Dermis blood vessel endothelial cell (primary cell): ENCODE data around the gene VWA5A. TPM values are rescaled to one million over a fixed set of nuclear protein-coding genes. Genes with fewer than 3 reads are reported as not detected.

ENCODE experiments used
- DNase-seq: peaks from one replicate; pipeline ENCODE4 v3.0.0; 2010
- total RNA-seq: library from RNA; depleted of rRNA; stranded (reverse); fragments of >200 nt; gene quantifications from 2 replicates; pipeline ENCODE4 v1.2.3, GENCODE V29; 2014

VWA5A gene
- total RNA-seq, 1 donor from 2014 or later: 7.8 TPM

DNA sequence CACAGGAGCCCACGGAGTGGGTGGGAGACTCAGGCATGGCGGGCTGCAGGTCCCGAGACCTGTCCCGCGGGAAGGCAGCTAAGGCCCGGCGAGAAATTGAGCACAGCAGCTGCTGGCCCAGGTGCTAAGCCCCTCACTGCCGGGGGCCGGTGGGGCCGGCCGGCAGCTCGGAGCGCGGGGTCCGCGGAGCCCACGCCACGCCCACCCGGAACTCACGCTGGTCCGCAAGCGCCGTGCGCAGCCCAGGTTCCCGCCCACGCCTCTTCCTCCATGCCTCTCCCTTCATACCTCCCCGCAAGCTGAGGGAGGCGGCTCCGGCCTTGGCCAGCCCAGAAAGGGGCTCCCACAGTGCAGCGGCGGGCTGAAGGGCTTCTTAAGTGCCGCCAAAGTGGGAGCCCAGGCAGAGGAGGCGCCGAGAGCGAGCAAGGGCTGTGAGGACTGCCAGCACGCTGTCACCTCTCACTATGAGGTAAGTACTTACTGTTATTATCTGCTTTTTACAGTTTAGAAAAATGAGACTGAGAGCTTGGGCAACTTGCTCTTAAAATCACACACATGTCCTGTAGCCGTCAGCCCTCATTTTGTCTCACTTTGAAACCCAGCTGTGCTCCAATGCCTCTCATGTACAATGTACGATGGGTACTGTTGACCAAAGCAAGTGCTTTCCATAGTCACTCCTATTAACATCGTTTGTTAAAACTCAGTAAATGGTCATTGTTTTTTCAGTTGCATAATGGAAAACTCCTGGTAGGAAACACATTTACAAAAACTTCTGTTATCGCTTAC is 55.7 kb downstream of the VWA5A start:
- no peak for DNase-seq

DNA sequence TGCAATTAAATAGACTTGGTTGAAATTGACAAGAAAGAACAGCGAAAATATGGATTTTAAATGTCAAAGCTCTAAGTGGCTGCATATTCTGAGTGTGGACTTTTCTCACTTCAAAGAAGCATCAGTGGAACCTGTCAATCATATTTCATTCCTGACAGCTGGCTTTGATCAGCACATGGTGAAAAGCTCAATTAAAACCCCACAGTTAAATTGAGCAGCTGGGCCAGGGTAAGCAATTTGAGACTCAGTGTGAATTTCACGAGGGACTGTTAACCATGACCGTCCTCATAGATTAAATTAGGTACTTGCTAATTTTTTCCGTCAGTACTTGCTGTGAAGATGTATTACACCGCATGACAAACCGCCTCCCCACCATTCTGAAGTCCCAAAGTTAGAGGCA is 56.9 kb downstream of the VWA5A start:
- no peak for DNase-seq

DNA sequence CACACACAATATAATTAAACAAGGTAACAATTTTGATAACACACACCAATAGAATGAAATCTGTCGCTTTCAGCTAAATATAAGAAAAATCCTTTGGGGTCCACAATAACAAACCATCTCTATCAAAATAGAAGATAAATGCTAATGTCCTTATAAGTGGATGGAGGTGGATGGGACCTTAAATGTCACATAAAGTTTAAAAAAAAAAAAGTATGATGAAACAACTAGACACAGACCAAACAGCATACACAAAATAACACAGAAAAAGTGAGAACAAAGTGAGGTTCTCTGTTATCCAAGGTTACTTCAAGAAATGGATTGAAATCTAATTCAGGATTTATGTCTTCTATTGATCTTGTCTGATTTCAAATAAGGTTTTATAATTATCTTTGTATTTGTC is 57.3 kb downstream of the VWA5A start:
- no peak for DNase-seq

DNA sequence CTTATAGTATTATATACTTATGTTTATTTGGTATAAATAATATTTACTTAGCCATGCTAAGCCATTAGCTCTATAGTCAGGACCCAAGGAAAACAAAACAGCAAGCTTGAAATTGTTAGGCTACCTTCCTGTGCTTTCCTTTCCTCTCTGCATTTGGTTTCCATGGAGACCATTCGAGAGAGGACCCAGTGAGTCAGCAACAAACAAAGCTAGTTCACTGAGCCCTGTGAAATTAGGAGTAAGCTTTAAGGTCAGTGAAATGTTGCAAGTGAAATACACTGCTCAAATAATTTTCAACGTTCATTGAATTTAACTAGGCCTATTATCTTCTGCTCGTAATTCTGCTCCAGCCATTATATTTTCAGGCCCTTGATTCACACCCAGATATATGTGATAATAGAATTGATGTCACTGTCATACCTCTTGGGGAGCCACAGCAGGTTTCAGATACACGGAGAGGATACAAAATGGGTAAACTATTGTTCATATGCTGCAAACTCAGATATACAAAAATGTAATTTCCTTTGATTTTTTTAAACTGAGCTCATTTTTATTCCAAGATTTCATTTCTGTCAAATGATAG is 58.8 kb downstream of the VWA5A start:
- peak; percentile 86 for DNase-seq

DNA sequence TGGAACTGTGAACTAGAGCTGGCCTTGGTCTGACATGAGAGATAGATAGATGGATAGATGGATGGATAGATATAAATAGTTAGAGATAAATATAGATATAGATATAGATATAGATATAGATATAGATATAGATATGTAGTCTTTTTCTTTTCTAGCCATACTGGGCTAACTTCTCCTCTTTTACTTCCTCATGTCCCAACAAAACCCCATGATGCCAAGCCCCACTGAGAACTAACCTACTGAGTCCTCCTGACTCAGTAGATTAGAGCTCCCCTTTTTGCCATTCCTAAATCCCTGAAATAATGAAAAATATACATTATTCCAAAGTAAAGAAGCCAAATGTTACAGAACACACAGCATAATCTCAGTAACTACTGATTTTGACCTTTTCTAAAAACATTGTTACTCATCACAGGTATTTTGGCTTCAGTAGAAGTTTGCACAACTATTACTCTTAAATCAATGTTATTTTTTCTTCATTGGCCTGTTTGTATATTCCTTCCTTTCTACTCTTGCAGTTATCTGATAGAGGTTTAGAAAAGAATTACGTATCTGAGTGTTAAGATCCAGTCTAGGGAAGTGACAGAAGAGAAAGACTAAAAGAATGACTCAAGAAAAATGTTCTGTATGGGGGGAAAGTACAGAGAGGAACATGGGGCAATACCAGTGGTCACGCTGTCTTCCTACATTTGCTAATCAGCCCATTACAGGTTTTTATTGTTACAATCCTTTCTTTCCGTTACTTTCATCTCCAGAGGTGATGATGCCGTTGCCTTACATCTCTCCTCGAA is 61.9 kb downstream of the VWA5A start:
- no peak for DNase-seq

DNA sequence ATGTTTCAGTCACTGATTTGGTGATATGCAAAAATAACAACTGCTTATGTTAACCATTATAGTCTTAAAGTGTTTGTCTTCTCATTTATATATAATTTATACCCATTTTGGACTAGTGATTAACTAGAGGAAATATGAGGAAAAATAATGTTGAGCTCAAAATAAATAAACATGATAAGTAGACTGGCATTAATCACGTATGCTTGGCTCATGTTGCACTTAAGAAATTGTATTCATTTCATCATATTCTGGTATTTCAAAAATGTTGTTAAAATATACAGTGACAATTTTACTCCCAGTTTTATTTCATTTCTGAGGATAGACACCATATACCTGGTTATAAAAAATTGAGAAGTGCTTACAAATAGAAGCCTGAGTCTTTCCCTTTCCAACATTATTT is 64.1 kb downstream of the VWA5A start:
- no peak for DNase-seq

DNA sequence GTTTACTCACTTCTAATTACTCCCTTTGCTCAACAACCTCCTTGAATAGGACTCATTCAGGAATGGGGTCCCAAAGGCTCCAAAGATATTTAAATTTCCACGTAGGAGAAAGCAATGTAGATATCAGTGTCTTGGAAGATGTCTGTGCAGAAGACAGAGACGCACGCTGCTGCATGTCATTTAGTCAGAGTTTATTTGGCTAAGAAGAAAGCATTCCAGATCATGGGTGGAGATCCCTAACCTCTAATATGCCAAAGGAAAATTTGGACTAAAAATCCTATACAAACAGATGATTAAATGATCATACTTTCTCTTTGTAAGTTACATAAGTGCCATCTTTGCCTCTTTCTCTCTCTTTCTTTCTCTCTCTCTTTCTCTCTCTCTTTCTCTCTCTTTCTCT is 67.8 kb downstream of the VWA5A start, which contains the start of gene OR10D3:
Gene OR10D3 (plus strand): TSS at position 278 of the 400 bp plus-strand sequence. CDS start 1,925 bp downstream, outside the sequence.
- DNase-seq: no peak

DNA sequence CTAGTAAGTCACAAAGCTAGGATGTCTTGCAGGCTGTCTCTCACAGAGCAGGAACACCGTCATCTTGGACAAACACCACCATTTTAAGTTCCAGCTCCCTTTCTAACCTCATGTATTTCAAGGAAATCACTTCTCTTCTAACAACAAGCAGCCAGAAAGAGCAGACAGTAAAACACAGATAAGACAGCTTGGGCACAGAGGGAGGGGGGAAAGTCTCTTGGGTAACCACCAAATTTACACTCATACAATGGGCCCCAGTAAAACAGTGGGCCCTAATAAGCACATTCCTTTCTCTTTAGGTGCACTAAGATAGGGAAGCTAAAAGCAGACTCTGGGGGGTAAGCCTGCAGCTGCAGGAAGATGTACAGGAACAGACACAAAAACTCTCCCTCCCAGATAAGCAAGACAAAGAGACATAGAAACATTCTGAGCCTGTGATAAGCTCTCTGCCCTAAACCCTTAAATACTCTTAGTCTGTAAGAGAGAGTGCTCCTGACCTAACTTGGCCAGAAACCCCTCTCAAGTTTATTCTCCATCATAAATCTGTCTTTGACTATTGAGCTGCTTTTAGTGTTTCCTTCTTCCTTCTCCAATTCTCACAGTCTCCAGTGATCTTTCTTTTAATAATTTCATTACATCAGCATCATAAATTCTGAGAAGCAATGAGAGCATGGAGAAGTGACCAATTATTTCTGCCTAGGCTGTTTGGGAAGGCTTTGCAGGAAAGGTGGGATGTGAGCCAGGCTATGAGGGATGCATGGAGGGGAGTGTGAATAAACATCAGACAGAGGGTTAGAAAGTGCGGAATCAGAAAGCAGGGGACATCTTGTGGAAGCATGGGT is 75.3 kb downstream of the VWA5A start:
- DNase-seq: no peak

DNA sequence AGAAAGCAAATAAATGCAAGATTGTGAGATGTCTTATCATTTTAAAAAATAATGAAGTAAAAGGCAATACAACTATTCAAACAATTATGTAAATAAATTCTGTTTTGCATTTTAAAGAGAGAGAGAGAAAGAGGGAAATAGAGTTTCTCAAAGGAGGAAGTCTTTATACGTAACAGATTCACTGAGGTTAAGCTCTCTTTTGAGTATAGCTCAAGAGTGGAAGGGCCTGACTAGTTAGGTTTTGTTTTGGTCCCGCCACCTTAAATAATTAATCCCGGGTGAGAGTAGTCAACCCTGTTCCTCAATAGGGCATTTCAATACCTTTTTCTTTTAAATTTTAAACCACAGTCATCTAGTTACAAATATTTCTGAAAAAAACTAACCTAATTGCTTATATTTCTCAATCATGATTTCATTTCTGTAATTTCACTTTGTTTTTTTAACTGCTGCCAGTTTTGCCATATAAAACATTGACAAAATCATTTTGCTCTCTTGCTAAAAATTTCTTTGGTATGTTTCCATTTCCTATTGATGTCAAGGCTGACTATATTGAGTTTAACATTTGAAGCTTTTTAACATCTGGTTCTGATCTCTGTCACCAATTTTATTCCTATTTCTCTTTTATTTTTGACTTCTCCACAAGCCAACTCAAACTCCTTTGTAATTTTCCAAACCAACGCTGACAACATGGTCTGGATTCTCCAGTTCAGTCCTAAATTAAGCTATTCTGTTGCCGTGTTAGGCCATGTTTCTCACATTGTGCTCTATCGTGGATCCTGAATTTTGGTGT is 78.2 kb downstream of the VWA5A start:
- DNase-seq: no peak

DNA sequence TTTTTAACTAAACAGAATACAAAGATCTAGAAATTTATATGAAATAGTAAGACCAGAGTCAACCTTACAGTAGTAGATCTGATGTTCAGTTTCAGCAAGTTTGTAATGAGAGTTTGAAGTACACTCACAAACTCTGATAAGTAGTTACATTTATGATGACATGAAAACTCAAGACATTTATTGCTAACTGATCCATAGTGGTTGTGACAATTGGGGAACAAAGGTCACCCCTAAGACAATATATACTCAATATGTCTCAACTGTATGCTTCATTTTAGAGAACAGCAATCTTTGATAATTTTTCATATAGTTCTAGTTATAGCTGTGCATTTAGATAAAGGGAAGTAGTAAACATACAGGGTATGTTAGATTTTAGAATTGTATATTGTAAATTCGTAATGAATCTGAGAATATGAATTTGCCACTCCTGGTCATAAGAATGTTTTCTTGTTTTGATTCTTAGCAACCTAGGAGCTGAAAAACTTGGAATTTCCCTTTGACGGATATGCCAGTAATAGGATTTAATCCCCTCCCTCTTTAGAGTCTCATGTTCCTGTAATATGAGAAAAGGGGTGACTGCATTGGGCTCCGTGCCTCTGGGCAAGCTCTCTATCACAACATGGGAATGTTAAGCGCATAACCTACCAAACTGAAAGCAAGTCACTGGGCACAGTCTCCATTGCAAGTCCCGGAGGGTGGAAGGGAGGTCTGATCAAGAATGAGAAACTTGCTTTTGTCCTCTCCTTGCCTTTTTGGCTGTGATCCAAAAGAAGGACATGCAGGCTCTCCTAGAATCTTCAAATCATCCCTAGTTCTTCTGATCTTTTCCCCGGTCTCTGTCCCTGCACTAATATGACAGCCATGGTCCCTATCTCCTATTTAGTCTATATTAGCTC is 79.3 kb downstream of the VWA5A start:
- DNase-seq: no peak

DNA sequence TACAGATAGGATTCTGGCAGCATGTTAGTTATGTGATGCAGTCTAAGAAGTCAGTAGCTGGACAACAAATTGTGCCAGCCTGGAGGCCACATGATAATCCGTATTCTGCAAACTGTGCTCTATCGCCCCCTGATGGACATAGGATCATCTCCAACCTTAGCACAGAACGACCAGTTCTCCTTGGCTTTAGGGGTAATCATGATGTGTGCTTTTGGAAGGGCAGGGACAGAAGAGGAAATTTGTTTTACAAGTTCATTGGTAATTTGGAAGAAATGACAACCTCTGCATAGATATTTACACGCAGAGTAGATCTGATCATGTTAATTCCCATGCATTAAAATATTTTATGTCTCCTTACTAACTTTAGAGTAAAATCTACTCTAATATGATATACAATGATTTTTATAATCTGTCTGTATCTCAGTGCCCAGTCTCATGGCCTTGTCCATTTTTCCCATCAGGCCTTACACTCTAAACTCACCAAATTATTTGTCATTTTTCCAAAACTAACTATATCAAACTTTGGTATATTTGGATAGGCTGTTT is 80.0 kb downstream of the VWA5A start:
- DNase-seq: peak; percentile 87

Other genes starting within 250 kb of the VWA5A start
- not detected in 2 replicates for gene TMEM225, start 229.8 kb upstream of the VWA5A start, total RNA-seq
- gene OR8D4, start 213.3 kb upstream of the VWA5A start, total RNA-seq: not detected in 2 replicates
- not detected in 2 replicates for gene OR4D5, start 175.8 kb upstream of the VWA5A start, total RNA-seq
- gene OR6T1, start 171.6 kb upstream of the VWA5A start, total RNA-seq: not detected in 2 replicates
- not detected in 2 replicates for gene OR10S1, start 137.7 kb upstream of the VWA5A start, total RNA-seq
- not detected in 2 replicates for gene OR10G6, start 120.3 kb upstream of the VWA5A start, total RNA-seq
- gene OR10G4, start 102.5 kb upstream of the VWA5A start, total RNA-seq: not detected in 2 replicates
- gene OR10G9, start 92.4 kb upstream of the VWA5A start, total RNA-seq: not detected in 2 replicates
- gene OR10G8, start 88.7 kb upstream of the VWA5A start, total RNA-seq: not detected in 2 replicates
- gene OR10G7, start 74.1 kb upstream of the VWA5A start, total RNA-seq: not detected in 2 replicates
- gene OR10D3, start 67.9 kb downstream of the VWA5A start, total RNA-seq: not detected in 2 replicates
- gene OR8G1, start 125.6 kb downstream of the VWA5A start, total RNA-seq: not detected in 2 replicates
- gene OR8G5, start 140.9 kb downstream of the VWA5A start, total RNA-seq: not detected in 2 replicates
- gene OR8D1, start 198.5 kb downstream of the VWA5A start, total RNA-seq: not detected in 2 replicates
- not detected in 2 replicates for gene OR8D2, start 204.7 kb downstream of the VWA5A start, total RNA-seq